GM21825 (cell line): ENCODE data around the gene MSANTD4.
"Not testable (repeated sequence)": the region's sequence is repeated elsewhere in the genome, so short reads cannot be mapped to it uniquely, and the experiment has no call there.

Source experiments
- ATAC-seq: cut with Tn5 transposase; IDR thresholded peaks from one replicate; pipeline ENCODE4 v1.9.1; 2021; ENCODE audit warnings: mild to moderate bottlenecking, moderate library complexity; ENCODE audit not compliant: unreplicated experiment

The MSANTD4 gene

DNA sequence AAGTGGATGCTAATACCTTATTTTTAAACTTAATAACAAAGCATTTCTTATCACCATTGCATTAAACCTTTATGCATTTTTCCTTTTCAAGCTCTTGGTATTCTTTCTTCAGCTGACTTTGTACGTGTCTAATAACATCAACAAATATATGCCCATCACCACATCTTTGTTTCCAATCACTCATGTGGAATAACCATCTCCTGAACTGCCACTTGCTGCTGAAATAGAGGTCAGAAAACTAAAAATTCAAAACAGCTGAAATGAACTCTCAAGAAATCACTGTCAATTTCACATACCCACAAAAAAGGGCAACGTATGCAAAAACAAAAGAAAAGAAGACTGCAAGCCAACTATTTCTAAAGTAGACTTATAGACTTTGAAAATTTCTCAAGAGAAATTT lies 7.4 kb downstream of the MSANTD4 start:
- no peak for ATAC-seq

DNA sequence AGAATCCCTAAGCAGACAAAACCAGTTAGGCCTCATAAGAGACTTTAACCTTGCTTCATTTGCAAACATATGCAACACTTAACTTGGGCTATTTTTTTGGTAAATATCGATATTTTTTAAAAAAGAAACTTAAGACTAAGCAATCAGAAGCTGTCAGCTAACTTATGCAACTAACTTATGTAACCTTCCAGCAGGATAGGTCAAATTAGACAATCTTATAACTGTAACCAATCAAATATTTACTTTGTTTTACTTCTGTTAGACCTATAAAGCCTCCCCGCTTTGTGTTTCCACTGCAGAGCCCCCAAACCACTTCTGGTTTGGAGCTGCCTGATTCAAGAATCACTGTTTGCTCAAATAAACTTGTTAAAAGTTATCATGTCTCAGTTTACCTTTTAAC lies 8.0 kb downstream of the MSANTD4 start:
- no peak for ATAC-seq

DNA sequence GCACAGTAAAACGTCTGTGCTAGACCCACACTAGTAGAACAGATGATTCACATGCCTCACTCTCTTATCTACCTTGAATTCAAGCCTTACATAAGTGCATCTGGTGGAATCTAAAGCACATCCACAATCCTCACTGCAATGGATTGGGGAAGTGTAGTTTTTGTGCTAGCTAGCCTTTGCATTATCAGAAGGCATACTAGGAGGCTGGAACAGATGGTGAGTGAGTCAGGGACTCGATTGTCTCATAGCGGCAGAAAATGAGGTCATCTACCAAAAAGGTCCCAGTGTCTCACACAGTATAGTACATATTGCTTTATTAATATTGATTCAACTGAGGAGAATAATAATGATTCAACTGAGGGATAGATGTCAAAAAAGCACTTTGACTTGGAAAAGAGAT lies 9.3 kb downstream of the MSANTD4 start:
- no peak for ATAC-seq

DNA sequence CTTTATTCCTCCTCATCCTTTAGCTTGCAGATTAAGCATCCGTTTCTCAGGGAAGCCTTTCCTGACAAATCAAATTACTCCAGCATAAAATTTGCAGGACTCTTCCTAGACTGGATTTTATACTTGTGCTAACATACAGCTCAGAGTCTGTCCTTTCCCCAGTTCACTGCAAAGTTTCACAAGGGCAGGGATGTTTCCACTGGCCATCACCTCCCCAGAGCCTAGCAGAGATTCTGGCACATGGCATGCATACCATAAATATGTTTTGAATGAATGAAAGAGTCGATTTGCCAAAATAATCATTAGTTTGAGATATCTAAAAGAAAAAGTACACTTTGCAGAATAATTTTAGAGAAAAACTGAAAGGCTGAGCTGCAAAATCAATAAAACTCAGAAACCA lies 10.6 kb downstream of the MSANTD4 start:
- no peak for ATAC-seq

DNA sequence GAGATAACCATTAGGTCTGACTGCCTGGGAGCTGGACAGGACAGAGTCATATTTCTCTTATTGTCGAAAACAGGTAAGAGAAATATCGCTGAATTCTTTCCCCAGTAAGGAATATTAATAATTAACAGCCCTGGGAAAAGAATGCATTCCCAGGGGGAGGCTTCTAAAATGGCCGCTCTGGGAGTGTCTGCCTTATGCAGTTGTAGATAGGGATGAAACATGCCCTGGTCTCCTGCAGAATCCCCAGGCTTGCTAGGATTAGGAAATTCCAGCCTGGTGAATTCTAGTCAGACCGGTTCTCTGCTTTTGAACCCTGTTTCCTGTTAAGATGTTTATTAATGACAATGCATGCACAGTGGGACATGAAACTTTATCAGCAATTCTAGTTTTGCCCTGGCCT lies 18.9 kb downstream of the MSANTD4 start:
- ATAC-seq: not testable (repeated sequence)

DNA sequence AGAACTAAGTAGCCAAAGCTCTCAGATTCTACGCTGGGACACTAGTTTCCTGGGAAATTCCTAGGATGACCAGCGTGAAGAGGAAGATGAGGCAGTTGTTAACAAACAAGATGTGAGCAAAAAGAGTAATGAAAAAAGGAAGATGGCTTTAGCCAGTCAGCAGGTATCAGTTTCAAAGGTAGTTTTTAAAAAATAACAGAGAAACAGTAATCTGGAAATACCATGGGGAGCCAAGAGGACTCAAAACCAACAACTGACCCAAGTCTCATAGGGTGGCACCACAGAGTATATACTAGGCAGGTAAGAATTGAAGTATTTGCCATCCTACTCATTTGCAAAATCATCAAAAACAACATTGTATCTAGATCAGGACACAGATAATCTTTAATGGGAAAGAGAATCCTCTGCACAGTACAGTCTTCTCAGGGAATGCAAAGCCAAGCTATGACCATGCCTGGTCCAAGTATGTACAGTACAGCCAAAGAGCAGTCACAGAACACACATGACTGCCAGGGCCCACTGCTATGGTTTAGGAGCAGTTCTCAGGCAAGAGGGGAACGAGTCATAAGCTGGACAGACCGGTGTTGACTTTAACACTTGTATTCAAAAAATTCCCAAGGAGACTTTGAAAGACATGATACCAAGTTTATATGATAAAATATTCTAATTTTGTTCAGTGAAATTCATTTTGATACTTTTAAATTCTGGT lies 20.6 kb downstream of the MSANTD4 start:
- no peak for ATAC-seq

DNA sequence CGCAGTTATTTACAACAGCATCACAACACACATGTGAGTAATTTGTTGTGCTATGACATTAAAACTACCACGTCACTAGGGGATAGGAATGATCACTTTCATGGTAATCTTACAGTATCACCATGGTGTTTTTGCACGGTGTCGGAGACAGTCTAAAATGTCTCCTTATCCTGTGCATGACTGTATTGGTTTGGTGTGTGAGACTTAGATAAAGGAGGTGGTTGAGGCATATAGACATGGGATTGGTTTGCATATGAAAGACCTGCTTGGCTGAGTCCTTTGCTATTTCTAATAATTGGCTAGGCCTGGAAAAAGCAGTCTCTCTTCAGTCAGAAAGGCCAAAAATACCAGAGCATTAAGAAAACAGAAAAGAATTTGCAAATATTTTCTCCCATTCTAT lies 30.2 kb downstream of the MSANTD4 start:
- no peak for ATAC-seq

DNA sequence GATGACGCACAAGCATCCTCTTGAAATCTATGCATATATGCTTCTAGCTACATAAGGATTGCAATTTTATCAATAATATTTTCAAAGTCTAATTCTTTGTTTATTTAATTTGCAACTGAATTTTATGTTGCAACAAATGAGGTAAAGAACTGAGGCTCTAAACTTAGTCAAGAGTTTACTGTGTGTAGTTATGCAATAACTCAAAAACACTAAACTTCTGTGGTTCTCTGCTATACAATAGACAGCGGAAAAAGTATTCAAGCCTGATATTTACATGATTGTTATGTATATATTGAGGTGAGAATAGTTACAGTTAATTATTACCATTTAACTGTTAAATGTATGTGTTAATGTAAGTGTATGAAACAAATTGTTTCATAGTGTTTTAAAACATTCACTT lies 32.9 kb downstream of the MSANTD4 start:
- no peak for ATAC-seq

DNA sequence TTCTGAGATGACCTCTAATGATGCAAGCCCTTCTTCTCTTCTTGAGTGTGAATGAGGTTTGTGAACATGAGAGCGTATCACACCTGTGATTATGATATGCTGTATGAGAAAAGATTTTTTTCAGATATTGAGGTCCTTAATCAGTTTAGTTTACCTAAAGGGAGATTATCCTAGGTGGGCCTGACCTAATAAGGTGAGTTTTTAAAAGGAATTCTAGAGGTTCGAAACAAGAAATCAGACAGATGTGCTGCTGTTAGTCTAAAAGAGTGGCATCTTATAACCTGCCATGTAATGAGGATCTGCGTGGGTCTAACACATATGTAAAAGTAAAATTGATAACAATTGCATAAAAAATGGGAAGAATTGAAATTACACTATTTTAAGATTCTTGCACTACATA lies 33.8 kb downstream of the MSANTD4 start:
- ATAC-seq: no peak

DNA sequence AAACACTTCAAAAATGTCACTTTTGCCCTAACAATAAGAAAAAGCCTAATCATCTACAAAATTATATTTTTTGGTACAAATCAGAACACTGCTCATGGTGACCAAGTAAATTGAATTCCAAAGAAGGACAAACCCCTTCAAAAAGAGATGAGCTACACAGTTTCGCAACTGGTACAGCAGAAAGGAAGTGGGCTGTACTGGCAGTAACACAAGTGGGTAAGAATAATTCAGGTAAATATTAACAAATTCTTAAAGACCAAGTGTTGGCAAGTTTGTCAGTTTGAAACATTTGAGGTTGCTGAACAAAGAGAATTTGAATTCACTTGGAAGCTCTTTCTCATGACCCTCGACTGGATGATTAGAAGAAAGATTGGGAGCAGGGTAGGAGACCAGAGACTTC lies 35.5 kb downstream of the MSANTD4 start:
- no peak for ATAC-seq

DNA sequence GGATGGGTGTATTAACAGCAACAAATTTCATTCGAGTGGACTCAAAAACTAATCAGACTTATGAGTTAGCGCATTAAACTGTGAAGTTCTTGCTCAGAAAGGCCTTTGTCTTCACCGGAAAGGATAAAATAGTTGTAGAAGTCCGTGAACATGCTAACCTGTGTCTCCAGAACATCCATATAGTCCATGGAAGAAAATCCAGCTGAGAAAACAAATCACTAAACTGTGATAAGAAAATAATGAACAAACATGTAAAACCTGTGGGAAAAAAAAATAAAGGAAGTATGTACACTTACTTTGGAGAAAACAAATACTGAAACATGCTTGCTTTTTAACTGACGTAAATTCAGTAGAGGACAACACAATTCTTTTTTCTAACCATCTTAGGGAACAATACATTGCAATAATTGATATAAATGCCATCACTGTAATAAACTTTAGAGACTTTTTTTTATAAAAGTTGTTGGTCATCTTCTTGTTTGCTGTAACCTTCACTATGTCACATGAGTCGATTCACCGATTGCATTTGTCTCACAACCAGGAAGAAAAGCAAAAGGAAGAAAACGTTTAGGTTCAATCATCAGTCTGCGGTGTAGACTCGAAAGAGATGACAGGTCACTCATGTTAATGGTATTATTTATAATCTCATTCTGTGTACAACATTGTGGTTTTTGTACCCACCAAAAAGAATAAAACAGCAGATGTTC lies 41.9 kb downstream of the MSANTD4 start:
- no peak for ATAC-seq

DNA sequence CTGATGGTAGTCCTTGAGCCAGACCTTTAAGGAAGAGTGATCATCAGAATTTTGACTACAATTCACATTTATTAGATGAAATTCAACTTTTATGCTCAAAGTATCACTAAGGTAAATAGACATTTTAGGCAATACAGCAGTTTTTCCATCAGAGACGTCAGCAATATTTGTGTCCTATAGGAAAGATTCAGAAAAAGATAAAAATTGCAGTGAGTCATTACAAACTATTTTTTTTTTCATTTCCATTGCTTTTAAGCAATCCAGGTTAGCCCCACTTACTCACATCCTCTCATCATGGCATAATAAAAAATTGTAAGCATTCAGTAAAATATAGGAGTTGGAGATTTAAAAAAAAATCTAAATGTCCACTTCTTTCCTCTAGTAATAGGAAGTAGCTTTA lies 46.9 kb downstream of the MSANTD4 start:
- ATAC-seq: no peak

DNA sequence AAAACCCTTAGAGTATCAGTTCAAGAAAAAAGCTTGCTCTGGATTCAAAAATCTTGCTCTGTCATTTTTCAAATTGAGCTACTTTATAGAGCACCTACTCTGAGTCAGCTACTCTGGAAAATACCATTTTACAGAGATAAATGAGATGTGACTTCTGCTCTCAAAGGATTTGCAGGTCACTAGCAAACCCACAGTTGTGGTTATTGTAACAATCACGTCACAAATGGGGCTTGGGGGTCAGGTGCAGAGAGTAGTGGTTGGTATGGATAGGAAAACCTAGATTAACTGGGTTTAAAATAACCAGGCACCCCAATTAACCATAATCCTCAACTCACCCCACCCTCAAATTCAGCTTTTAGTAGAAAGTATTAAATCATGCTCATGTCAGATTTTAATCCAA lies 52.3 kb downstream of the MSANTD4 start:
- no peak for ATAC-seq

DNA sequence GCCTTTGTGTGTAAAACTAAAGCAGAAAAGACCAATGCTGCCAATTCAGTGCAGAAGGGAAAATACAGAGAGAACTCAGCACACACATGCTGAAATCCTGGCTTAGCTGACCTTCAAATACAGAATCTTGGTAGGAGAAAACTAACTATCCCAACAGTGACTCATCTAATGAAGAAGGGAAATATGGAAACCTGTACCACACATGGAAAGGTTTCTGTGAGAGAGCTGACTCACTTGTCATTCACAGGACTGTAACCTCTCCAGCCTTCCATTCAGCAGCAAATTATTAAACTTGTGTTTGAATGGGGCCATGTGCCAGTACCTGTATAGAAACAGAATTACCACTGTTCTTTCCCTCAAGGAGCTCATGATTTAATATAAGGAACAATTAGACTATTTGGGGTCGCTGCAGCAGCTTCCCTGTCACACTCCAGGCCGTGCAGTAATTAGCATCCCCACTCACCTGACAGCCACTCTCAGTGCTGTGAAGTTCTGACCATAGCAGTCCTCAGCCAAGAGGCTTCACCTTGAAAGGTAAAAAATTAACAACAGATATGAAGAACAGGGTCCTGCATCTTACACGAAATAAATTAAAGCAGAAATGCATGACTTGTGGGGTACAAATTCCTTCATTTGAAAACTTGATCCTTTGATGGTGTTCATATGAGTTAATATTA lies 53.9 kb downstream of the MSANTD4 start:
- ATAC-seq: no peak

DNA sequence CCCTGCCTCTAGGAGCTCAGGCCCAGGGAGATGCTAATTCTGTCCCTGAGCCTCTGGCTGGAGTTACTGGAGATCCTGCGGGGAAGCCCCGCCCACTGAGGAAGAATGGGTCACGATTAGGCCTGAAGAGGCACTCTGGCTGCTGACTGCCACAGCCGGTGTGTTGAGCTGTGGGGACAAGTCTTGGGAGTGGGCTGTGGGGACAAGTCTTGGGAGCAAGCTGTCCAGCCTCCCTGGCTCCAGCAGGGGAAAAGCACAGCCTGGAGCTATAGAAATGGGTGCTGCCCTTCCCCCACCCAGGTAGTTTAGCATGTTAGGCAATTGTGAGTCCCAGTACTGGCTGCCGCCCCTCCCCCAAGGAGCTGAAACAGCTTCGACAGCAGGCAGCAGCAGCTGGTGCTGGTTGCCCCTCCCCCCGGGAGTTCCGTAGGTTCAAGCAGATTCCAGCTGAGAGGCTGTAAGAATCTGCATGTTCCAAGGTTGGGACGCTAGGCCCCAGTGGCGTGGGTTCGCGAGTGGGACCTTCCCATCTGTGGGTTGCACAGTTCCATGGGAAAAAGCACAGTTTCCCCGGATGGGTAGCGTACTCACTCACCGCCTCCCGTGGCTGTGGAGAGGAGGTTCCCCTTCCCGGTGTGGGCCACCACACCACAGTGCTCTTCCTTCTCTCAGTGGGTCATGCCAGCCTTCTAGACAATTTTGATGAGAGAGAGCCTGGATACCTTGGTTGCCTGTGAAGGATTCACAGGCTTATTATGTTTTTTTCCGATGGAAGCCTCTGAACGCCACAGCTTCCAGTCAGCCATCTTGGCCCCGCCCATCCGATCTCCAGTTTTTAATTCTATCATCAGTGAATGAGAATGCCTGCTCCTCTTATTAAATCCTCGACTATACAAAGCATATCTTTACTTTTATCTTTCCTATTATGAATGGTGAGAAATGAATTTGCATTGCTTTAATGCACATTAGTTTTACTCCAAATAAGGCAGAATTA lies 61.5 kb downstream of the MSANTD4 start:
- ATAC-seq: no peak
